Stimulated activated naive CD4-positive, alpha-beta T cell (primary cell): ENCODE measurements around the gene OSMR.
A peak's percentile ranks its signal among the peaks of the same experiment; 100 is the strongest.

Experiments
- DNase-seq, 6 experiments: peaks; one replicate each; lab custom pipeline; 2025; lab: John Stamatoyannopoulos, UW

Gene OSMR

DNA sequence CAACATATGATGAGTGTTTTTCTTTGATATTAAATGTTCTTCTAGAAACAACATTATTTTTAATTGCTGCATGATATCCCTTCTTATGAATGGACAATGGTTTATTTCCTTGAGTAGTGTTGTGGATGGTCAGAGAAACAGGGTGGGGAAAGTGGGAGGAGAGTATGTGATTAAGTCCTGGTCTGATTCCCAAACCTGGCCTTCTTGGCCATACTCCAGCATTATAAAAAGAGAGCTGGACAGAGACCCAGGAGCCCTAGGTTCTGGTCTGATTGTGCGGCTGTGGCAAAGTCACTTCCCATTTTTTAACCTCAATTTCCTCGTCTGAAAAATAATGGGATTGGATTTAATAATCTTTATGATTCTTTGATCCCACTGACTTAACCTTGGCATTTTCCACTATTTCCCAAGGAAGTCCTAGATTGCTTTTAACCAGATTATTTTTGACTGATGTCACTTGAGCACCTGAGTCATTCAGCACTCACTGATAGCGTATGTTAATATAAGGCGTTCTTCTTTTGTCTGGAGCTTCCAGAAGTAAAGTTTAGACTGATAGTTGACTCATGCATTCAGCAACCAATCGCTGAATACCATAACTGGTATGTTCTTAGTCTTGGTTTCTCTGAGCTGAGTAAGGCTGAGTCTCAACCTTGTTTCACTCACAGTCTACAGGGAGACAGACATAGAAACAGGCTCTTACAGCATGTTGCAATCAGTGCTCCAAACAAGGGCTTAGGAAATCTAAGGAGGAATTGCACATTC lies 26.2 kb downstream of the OSMR start:
- no peak for DNase-seq

DNA sequence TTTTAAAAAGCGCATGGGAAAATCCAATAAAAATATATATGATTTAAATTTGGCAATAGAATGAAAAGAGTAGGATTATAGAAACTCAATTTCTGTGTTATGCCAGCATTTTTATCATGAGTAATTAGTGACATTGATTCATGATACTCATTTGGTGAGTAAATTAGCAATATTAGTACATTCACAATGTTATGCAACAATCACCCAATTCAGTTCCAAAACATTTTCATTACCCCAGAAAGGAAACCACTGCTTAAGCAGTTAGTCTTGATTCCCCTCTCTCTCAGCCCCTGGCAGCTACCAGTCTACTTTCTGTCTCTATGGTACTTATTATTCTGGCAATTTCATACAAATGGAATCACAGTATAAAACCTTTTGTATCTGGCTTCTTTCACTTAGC lies 27.0 kb downstream of the OSMR start:
- DNase-seq: no peak

DNA sequence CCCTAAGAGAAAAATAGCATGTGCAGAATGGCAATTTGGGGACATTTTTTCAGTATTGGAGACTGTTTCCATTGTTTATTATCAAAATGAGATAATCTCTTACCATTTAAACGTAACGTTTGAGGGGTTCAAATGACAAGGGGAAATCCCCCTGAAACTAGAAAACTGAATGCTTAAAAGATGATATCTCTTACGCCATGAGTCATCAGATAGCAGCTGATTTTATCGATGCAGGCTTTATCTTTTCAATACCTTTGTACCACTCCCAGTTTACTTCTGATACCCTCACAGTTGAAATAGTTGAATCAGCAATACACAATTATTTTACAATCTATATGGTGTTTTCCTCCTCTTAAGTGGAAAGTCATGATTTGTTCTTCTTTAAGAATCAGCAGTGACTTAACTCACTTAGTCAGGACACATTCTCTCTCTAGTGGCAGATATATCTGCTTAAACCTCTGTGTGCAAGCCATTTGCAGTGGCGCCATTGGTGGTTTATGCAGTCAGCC lies 29.2 kb downstream of the OSMR start:
- no peak for DNase-seq

DNA sequence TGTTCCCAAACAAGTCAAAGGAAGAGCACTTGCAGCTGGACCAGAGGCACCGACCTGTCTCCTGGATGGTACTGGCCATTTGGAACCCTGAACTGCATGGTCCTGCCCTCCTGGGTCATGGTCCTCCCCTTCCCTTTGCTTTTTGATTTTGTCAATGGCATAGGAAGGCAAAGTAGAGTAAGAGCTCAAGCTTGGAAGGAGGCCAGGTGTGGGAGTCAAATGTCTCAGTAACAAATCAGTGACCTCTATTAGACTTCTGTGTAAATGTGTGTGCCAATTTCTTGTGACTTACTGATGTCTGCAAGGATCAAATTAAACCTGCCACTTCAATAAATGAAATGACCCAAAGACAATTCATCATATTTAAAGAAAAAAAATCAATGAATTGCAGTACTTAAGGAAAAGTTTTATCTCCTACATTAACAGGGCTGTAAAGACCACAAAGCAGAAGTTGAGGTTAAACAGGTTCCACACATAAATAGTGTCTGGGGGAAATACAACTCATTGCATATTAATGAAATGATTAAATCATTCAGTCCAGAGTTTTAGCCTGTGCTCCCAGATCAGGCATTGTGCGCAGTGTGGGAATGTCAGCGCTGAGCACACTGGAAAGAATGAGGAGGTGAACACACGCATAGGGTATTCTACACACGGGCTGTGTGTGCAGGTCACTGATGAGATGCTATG lies 32.7 kb downstream of the OSMR start:
- no peak for DNase-seq

DNA sequence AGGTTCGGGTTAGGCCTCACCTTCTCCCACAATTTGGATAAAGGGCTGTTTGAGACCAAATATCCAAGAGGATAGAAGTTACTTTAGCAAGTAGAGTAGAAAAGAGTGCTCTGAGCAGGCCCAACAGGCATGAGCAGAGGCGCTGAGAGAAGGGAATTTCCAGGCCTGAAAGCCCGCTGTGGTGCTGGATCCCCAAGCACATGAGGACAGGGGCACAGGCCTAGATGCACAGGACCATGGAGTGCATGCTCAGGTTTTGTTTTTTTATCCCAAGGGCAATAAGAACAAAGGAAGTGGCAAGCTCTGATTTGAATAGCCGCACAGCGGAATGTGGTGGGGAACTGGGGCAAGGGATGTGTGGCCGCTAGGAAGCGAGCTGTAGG lies 33.3 kb downstream of the OSMR start:
- no peak for DNase-seq

DNA sequence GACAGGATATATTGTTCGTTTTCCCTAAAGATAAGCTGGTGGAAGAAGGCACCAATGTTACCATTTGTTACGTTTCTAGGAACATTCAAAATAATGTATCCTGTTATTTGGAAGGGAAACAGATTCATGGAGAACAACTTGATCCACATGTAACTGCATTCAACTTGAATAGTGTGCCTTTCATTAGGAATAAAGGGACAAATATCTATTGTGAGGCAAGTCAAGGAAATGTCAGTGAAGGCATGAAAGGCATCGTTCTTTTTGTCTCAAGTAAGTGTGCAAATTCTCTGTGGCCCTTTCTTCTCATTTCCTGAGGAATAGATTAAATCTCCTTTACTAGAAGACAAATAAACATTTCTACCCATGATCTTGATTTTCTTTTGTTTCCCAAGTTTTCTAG lies 38.0 kb downstream of the OSMR start:
- DNase-seq: no peak

DNA sequence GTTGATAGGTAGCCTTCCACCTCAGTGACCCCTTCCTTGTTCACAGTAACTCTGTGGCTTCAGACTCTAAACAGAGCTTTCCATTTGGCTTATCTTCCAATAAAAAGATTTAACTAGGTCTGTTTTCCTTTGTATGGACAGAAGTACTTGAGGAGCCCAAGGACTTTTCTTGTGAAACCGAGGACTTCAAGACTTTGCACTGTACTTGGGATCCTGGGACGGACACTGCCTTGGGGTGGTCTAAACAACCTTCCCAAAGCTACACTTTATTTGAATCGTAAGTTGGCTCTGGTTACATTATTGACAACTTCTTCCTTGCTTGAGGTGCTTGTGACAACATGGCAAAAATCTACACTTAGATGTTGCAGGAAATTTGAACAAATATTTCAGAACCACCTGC lies 39.4 kb downstream of the OSMR start:
- no peak for DNase-seq

DNA sequence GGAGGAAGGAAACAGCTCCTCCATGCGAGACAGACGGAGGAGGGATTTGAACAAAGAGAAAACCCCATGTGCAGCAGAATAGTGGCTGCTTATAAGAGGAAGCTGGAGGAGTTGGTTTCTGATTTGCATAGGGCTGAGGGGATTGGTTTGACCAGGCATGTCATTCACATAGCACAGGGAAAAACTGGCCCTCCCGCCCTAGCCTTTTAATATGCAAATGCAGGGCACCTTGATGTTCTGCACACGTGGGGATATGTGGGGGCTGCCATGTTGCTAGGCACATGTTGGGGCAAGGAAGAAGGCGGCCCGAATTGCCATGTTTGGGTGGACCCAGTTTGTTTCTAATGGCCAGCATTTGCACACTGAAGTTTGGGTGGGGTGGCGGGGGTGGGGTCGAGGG lies 42.2 kb downstream of the OSMR start:
- no peak for DNase-seq

DNA sequence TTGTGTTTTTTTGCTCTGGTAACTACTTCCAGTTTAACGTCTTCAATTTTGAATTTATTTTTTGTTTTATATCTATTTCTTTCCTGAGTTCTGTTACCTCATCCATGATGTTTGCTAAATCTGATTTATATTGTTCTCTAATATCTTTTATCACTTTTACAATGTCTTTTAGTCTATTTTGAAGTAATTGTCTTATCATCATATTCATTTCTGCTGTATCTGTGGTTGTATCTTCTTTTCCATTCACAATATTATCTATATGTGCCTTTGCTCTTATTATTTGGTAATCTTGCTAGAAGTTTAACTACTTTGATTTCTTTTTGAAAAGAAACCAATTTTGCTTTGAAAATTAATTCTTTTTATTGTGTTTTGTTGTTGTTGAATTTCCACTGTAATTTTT lies 43.6 kb downstream of the OSMR start:
- no peak for DNase-seq

DNA sequence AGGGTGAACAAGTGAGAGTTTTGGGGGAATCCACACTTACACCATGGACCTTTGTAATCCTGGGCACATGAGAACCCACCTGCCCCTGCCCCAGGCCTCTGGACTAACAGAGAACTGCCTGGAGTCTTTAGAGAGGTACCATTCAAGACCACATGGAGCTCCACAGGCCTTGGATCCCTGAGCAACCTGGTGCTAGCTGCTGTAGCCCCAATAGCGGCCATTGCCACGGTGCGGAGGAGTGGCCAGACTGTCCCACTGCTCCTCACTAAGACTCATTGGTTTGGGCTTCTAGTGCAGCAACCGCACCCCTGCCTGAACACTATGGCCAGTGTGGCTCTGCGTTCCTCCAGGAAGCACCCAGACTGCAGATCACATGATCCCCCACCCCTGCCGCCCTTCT lies 45.8 kb downstream of the OSMR start:
- no peak for DNase-seq

DNA sequence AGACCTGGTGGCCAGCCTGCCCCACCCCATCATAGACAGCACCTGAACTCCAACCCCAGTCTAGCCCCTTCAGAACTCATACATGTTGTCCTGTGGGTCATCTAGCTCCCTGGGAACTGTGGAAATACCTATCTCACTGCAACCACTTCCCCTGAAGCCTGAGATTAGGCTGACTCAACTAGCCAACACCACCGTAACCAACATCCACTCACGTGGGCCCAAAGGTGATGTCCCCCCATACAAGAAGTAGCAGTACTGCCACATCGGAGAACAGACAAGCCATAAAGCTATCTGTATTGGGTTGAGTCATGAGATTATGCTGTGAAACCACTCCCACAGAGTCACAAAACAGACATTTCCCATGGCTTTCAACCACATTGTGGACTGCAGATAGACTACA lies 46.6 kb downstream of the OSMR start:
- DNase-seq: no peak

DNA sequence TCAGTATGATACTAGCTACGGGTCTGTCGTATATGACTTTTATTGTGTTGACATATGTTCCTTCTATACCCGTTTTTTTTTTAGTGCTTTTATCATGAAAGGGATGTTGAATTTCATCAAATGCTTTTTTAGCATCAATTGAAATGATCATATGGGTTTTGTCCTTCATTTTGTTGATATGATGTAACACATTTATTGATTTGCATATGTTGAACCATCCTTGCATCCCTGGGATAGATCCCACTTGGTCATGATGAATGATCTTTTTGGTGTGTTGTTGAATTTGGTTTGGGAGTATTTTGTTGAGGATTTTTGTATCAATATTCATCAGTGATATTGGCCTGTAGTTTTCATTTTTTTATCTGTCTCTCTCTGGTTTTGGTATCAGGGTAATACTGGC lies 50.9 kb downstream of the OSMR start:
- no peak for DNase-seq

DNA sequence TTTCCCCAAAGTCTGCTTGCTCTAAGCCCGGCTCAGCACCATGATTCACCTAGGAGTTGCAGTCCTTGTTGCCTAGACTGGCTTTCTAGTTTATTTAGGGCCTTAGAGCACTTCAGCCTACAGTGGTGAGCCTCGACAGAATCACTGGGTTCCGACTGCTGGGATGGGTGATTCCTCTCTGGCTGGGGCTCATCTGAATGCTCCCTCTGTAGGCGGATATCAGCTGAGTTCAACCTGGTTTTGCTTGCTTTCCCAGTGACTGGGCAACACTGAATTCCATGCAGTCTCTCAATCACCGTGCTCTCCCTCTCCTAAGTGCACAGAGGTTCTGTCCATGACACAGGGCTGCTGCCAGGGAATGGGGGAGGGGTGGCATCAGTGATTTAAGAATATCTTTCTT lies 54.1 kb downstream of the OSMR start:
- no peak for DNase-seq

DNA sequence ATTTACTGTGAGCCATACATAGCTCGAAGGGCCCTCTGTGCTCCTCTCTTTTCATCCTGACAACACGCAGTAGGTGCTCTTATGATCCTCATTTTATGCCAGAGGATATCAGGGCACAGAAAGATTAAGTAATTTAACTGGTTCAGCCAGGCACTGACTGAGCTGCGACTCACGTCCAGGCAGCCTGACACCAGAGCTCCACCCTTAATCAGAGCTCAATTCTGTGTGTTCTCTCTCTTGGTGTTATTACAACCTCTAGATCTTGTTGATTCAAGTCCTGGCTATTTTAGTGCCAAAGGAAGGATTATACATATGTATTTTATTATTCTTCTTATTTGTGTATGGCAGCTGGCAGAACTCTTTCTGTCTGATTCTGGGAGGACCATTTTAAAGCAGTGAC lies 59.7 kb downstream of the OSMR start:
- no peak for DNase-seq

DNA sequence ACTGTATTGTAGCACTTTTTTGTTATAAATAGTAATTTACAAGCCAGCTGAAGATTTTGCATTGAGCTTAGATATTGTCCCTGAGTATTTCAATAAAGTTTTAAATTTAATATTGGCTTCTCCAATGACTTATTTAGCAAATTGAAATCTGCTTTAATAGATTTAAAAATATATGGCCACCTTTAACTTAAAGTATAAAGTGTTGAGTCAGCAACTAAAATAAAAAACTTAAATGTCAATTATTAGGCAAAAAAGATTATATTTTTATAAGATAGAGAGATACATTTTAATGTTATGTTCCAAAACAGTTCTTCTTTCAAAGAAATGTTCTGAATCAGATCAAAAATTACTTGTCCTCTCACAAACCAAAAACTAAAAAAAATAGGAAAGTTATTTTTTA lies 60.7 kb downstream of the OSMR start:
- no peak for DNase-seq

DNA sequence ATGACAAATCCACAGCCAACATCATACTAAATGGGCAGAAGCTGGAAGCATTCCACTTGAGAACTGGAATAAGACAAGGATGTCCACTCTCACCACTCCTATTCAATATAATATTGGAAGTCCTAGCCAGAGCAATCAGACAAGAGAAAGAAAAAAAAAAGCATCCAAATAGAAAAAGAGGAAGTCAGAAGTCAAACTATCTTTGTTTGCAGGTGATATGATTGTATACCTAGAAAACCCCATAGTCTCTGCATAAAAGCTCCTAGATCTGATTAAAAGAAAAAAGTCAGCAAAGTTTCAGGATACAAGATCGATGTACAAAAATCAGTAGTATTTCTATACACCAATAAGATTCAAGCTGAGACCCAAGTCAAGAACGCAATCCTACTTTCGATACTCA lies 66.1 kb downstream of the OSMR start:
- no peak for DNase-seq

DNA sequence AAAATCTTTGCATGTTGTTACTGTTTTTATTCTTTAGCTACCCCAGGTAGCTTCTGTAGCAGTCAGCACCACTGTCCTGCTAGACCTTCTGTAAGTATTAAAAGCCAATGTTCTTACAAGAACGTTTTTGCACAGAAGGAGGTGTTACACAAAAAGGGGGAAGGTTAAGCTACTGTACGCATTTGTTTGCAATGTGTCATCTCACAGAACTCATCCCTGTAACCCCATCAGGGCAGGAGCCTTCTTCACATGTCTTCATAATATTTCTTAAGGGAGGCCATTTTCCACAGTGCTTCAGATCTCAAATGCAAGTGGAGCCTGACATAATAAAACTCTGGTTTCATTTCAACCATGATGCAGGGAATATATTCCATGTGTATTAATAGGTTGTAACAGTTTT lies 67.9 kb downstream of the OSMR start:
- DNase-seq: no peak

DNA sequence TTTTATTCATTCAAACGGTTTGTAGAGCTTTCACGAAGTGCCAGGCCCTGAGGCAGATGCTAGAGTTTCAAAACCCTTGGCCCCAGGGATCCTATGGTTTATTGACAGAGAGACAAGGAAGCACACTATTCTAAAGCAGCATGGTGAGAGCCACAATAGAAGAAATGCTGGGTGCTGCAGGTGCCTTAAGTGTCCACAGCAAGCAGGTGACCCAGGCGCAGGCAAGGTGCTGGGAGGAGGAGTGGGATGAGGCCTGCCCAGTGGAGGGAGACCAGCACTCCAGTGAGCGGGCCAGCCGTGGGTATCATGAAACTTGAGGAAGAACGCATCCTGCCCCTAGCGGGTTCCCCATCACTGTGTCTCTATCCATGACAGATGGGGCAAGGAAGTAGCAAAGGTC lies 71.0 kb downstream of the OSMR start:
- no peak for DNase-seq

DNA sequence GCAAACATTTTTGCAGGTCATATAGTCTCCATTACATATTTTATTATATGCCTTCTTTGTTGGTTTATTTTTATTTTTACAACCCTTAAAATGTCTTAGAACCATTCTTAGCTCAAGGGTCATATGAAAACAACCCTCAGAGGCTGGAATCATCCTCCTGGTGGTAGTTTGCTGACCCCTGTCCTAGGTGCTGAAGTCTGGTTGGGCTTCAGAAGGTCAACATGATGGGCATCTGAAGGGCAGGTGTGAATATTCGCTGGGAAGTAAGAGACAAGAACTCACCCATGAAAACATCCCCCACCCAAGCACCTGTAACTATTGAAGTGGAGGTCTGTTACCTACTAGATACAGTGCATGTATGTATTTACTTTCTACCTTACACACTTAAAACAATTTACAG lies 75.4 kb downstream of the OSMR start:
- no peak for DNase-seq

DNA sequence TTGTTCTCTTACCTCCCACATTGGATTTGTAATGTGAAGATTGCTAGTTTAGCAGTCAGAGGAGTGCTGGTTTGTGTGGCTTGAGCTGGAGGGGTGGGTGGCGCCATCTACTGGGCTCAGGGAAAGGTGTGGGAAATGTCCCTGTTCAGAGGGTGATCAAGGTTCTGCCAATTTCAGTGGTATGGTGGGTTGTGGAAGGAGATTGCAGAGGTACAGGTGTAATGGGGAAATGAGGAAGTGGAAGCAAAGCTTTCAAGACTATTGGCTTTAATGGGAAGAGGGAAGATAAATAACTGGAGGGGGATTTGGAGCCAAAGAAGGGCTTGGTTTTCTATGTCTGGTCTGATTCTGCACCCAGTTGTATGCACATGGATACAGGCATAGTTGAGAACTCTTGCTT lies 76.4 kb downstream of the OSMR start:
- peak in 3 of 6 experiments; percentile 3 to 30 (median 9) for DNase-seq

DNA sequence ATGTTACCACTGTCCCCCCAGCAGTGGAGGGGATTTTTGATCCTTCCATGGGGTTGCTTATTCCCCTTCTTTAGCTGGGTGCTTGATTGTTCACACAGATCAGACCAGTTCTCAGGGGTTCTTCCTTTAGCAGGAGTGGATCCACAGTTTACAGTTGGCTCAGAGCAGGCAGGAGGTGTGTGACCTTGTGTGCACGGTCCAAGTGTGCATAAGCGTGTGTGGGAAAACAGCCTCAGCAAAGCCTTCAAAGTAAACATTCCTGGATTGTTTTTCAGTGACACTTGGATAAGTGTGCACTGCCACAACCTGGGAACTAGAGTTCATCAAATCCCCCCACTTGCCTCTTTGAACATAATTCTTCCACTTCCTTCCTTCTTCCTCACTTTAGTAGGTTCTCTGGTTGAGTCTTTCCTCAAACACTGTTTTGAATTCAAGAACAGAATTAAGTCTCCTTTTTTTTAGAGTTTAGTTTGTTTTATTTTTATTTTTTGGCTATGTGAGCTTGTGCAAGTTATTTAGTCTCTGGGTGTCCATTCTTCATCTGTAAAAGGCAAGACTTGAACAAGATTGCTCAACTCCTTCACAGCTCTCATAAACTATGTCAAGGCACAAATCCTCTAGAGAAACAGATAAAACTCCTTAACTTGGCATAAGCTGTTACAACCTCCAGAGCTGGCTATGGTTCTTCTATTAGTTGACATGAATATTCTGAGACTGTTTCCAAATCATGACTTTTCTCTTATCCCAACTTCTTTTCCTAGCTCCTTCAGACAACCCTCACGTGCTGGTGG lies 78.0 kb downstream of the OSMR start:
- no peak for DNase-seq

DNA sequence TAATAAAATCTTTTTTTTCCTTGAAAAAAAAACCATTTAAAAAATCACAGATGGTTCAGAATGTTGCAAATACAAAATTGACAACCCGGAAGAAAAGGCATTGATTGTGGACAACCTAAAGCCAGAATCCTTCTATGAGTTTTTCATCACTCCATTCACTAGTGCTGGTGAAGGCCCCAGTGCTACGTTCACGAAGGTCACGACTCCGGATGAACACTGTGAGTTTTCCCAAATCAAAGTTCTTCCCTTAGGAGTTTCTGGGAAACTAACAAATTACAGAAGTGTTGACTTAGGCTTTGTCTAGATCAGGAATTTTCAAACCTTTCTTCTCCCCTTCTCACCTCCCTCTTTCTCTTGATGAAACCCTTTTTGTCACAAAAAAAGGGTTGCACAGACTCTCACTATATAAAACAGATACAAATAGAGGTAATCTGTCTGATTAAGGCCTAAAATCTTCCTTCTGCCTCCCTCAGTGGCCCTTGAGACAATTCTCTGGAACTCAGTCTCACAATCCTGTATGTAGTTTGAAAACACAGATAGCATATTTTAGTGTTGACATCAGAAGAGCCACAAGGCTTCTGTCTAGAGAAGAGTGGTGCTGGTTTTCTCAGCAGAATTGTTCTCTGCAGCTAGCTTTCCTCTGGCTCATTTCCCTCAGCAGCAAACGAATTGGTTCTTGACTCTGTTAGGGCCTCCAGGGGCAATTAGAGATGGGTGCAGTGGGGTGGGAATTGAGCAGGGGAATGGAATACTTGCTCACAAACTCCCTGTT lies 79.5 kb downstream of the OSMR start:
- no peak for DNase-seq
